ENCODE results near the gene ATP6V1E1.
A peak's percentile ranks its signal among the peaks of the same experiment; 100 is the strongest.

Gene ATP6V1E1

GRCh38 chr22:17586831-17587440, 41.6 kb downstream of the ATP6V1E1 start:
- H3K9ac ChIP-seq (ENCODE audit: insufficient read length) = no peak overlapping the region
- DNase-seq (ENCODE audit: low read depth, low spot score) = no peak
- no peaks in the 10 kb centered on the region for H3K9me3 ChIP-seq (ENCODE audit: low read depth, low read length)
- no peak overlapping the region for H3K4me3 ChIP-seq
- H3K27ac ChIP-seq = no peak overlapping the region
- H3K36me3 ChIP-seq (ENCODE audit: insufficient read depth, low read length) = peaks cover 11% of the 10 kb centered on the region; the same call in 1 of the 2 replicates
- TF ChIP-seq POLR2AphosphoS5 (IDR thresholded peaks at IDR 0.05; ENCODE audit: borderline replicate concordance, low read depth, low read length) = no peak
- no peak for TF ChIP-seq FOXP2 (optimal IDR thresholded peaks at IDR 0.05; ENCODE audit: control extremely low read depth, extremely low read length, insufficient read depth)
- no peak for TF ChIP-seq EZH2 (IDR thresholded peaks at IDR 0.05)

- Histone ChIP-seq H3K9me3 (ENCODE audit: low read depth, low read length) (no peaks in the 10 kb centered on the region), H3K4me3 (no peak overlapping the region), H3K9ac (ENCODE audit: insufficient read length) (no peak overlapping the region), H3K36me3 (ENCODE audit: insufficient read depth, low read length) (no peaks in the 10 kb centered on the region), H3K27ac (no peak overlapping the region)
- no peak for DNase-seq (ENCODE audit: low read depth, low spot score)
- TF ChIP-seq POLR2AphosphoS5 (IDR thresholded peaks at IDR 0.05; ENCODE audit: borderline replicate concordance, low read depth, low read length) (no peak), EZH2 (IDR thresholded peaks at IDR 0.05) (no peak)
These were observed 45.4 kb downstream of the ATP6V1E1 start for GRCh38 chr22:17583151-17583550.

DNA sequence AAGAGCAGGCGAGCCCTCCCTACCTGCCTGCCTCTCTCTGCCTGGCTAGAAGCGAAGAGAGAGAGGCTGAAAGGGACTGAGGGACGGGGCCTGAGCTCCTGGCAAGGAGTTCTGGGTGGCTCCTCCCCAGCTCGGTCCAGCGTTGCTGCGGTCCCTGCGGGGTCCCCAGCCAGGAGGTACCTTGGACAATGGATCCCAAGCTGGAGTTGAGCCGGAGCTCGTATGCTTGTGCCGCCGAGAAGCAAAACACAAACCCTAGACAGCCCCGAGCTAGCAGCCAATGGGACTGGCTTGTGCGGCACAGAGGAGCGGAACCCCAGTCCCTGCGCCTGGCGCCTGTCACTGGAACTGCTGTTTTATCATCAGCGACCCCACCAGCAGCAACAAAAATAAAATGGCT, 46.9 kb downstream of the ATP6V1E1 start:
- Histone ChIP-seq H3K4me3 (no peak overlapping the region), H3K9me3 (ENCODE audit: low read depth, low read length) (no peaks in the 10 kb centered on the region), H3K36me3 (ENCODE audit: insufficient read depth, low read length) (no peaks in the 10 kb centered on the region), H3K27ac (no peak overlapping the region), H3K9ac (ENCODE audit: insufficient read length) (no peak overlapping the region)
- TF ChIP-seq FOXP2 (optimal IDR thresholded peaks at IDR 0.05; ENCODE audit: control extremely low read depth, extremely low read length, insufficient read depth) (no peak), EZH2 (IDR thresholded peaks at IDR 0.05) (no peak), POLR2AphosphoS5 (IDR thresholded peaks at IDR 0.05; ENCODE audit: borderline replicate concordance, low read depth, low read length) (no peak)
- no peak for DNase-seq (ENCODE audit: low read depth, low spot score)

- H3K4me3 ChIP-seq = no peak overlapping the region
- H3K9me3 ChIP-seq (ENCODE audit: low read depth, low read length) = no peaks in the 10 kb centered on the region
- TF ChIP-seq FOXP2 (optimal IDR thresholded peaks at IDR 0.05; ENCODE audit: control extremely low read depth, extremely low read length, insufficient read depth) (no peak), POLR2AphosphoS5 (IDR thresholded peaks at IDR 0.05; ENCODE audit: borderline replicate concordance, low read depth, low read length) (no peak), EZH2 (IDR thresholded peaks at IDR 0.05) (no peak)
- H3K27ac ChIP-seq = no peak overlapping the region
- no peaks in the 10 kb centered on the region for H3K36me3 ChIP-seq (ENCODE audit: insufficient read depth, low read length)
- no peak overlapping the region for H3K9ac ChIP-seq (ENCODE audit: insufficient read length)
- DNase-seq (ENCODE audit: low read depth, low spot score) = no peak
These were observed 47.5 kb downstream of the ATP6V1E1 start for GRCh38 chr22:17581056-17581455.

DNA sequence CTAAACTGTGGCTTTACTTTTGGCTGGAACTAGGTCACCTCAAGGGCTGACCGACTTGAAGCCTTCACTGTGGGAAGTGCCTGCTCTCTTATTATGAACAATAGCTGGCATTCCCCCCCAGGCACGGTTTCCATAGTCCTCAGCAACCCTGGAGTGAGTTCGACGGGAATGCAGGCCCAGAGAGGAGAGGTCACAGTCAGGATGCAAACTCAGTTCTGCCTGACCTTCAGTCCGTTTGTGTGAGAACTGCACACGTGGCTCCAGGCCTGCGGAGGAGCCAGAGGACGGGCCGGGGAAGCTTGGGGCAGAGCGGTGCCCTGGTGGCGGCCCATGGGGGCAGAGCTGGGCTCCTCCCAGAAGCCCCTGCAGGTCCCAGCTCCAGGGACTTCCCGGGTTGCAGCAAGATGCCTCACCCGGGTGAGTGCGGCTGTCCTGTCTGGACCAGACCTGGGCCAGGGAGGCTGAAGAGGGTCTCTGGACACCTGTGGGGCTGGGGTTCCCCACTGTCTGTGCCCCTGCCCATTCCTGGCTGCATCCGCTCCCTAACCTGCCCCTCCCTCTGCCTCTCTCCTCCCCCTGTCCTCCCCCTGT, 48.0 kb downstream of the ATP6V1E1 start:
- Histone ChIP-seq H3K27ac (no peak overlapping the region), H3K9me3 (ENCODE audit: low read depth, low read length) (no peaks in the 10 kb centered on the region), H3K4me3 (no peak overlapping the region), H3K36me3 (ENCODE audit: insufficient read depth, low read length) (no peaks in the 10 kb centered on the region), H3K9ac (ENCODE audit: insufficient read length) (no peak overlapping the region)
- DNase-seq (ENCODE audit: low read depth, low spot score) = no peak
- TF ChIP-seq EZH2 (IDR thresholded peaks at IDR 0.05) (no peak), FOXP2 (optimal IDR thresholded peaks at IDR 0.05; ENCODE audit: control extremely low read depth, extremely low read length, insufficient read depth) (no peak), POLR2AphosphoS5 (IDR thresholded peaks at IDR 0.05; ENCODE audit: borderline replicate concordance, low read depth, low read length) (no peak)

GRCh38 chr22:17579535-17579981, 49.0 kb downstream of the ATP6V1E1 start:
- Histone ChIP-seq H3K9ac (ENCODE audit: insufficient read length) (no peak overlapping the region), H3K4me3 (no peak overlapping the region), H3K36me3 (ENCODE audit: insufficient read depth, low read length) (no peaks in the 10 kb centered on the region), H3K9me3 (ENCODE audit: low read depth, low read length) (no peaks in the 10 kb centered on the region), H3K27ac (no peak overlapping the region)
- TF ChIP-seq POLR2AphosphoS5 (IDR thresholded peaks at IDR 0.05; ENCODE audit: borderline replicate concordance, low read depth, low read length) = no peak
- no peak for TF ChIP-seq EZH2 (IDR thresholded peaks at IDR 0.05)
- TF ChIP-seq FOXP2 (optimal IDR thresholded peaks at IDR 0.05; ENCODE audit: control extremely low read depth, extremely low read length, insufficient read depth) = no peak
- DNase-seq (ENCODE audit: low read depth, low spot score) = no peak

GRCh38 chr22:17578136-17578754, 50.3 kb downstream of the ATP6V1E1 start:
- H3K9me3 ChIP-seq (ENCODE audit: low read depth, low read length) = no peaks in the 10 kb centered on the region
- no peak for TF ChIP-seq POLR2AphosphoS5 (IDR thresholded peaks at IDR 0.05; ENCODE audit: borderline replicate concordance, low read depth, low read length)
- TF ChIP-seq EZH2 (IDR thresholded peaks at IDR 0.05) = no peak
- TF ChIP-seq FOXP2 (optimal IDR thresholded peaks at IDR 0.05; ENCODE audit: control extremely low read depth, extremely low read length, insufficient read depth) = no peak
- peak overlapping the region; percentile 21; the same call in 1 of the 2 replicates for H3K27ac ChIP-seq
- H3K4me3 ChIP-seq = no peak overlapping the region
- no peaks in the 10 kb centered on the region for H3K36me3 ChIP-seq (ENCODE audit: insufficient read depth, low read length)
- H3K9ac ChIP-seq (ENCODE audit: insufficient read length) = no peak overlapping the region
- peak; percentile 73 for DNase-seq (ENCODE audit: low read depth, low spot score)

DNA sequence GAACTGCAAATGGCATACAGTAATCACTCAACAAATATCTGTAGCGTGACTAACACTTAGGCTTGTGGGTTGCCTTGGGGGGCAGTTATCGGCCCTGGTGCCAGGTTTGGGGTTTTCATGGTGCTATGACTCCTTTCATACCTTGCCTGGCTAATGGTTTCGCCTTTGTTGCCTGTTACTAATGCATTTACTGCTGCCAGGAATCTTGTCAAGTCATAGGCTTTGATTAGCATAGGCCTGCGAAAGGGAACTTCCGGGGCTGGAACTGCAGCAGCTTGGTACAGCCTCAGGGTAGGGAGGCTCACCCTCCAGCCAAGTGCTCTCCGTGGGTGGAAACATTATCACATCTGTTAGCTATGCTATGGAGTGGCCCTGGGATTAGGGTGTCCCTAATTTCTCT, 52.1 kb downstream of the ATP6V1E1 start:
- Histone ChIP-seq H3K27ac (peak overlapping the region; percentile 97), H3K9me3 (ENCODE audit: low read depth, low read length) (no peaks in the 10 kb centered on the region), H3K4me3 (peak overlapping the region; percentile 8), H3K36me3 (ENCODE audit: insufficient read depth, low read length) (no peaks in the 10 kb centered on the region), H3K9ac (ENCODE audit: insufficient read length) (peak overlapping the region; percentile 57)
- peak; percentile 86 for DNase-seq (ENCODE audit: low read depth, low spot score)
- TF ChIP-seq EZH2 (IDR thresholded peaks at IDR 0.05) = no peak
- TF ChIP-seq POLR2AphosphoS5 (IDR thresholded peaks at IDR 0.05; ENCODE audit: borderline replicate concordance, low read depth, low read length) = peak; percentile 50; the same call in 1 of the 2 replicates
- peak; percentile 47 for TF ChIP-seq FOXP2 (optimal IDR thresholded peaks at IDR 0.05; ENCODE audit: control extremely low read depth, extremely low read length, insufficient read depth)
